Measurements from ENCODE around the gene IDI2.

IDI2 gene

DNA sequence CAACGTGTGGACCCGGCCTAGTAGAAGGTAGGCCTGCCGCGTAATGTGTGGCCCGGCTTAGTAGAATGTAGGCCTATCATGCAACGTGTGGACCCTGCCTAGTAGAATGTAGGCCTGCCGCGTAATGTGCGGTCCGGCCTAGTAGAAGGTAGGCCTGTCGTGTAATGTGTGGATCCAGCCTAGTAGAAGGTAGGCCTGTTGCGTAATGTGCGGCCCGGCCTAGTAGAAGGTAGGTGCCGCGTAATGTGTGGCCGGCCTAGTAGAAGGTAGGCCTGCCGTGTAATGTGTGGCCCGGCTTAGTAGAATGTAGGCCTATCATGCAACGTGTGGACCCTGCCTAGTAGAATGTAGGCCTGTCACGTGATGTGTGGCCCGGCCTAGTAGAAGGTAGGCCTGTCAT, 49.3 kb downstream of the IDI2 start:
- DNase-seq, result no peak

DNA sequence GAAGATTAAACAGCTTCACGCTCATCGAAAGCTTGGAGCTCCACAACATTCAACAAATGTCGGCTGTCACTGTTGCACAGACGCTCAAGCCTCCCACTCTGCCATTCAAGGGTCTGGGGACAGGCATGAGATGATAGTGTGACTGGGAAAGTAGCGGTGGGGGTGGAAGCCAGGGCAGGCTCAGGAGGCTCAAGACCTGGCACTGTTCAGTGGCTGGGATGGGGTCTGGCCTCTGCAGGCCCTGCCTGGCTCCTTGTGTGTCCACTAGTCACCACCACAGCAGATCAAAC, 50.9 kb downstream of the IDI2 start:
- no peak for DNase-seq

- no peak for DNase-seq
These were observed 51.4 kb downstream of the IDI2 start for GRCh38 chr10:974038-974784.

GRCh38 chr10:972763-973162, 52.9 kb downstream of the IDI2 start:
- no peak for DNase-seq

DNA sequence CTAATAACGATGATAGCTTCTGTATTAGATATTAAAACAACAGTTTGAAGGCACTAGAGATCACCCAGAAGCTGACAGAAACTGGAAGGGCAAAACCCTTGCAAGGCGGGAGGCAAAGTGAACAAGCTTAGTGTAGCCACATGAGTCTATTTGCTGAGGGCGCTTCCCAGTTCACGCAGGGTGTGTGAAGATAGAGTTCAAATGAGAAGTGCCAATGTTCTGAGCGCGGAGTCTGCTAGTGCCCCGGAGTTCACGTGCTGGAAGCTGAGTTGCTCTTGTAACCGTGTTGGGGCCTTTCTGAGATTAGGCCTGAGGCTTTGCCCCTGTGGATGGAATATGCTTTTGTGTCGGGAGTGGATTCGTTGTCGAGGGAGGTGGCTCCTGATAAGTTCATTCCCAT, 54.0 kb downstream of the IDI2 start:
- DNase-seq, result no peak

GRCh38 chr10:971150-971542, 54.5 kb downstream of the IDI2 start:
- no peak for DNase-seq

- no peak for DNase-seq
These were observed 55.1 kb downstream of the IDI2 start for GRCh38 chr10:970311-971149.

DNA sequence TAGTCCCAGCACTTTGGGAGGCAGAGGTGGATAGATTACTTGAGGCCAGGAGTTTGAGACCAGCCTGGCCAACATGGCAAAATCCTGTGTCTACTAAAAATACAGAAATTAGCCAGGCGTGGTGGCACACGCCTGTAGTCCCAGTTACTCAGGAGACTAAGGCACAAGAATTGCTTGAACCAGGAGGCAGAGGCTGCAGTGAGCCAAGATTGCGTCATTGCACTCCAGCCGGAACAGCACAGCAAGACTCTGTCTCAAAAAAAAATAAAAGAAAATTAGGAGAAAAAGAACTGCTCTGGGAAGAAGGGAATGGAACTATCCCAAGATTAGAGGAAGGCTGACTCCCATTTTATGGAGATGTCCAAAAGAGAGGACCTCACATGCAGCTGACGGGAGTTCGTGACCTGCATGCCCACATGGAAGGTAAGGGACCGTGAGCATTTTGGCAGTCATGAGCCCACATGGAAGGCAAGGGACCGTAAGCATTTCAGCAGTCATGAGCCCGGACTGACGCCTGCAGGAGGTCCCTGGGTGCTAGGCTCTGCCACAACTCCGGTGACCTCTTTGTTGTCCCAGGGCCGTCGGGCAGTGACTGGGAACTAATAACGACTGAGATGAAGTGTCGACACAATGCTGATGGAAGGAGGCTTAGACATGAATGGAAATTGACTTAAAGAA, 56.0 kb downstream of the IDI2 start:
- no peak for DNase-seq
